Activated CD8-positive, alpha-beta T cell treated with anti-CD3 and anti-CD28 coated beads for 36 hours (primary cell): Measurements from ENCODE around the gene VPS41. TPM values are rescaled to one million over a fixed set of nuclear protein-coding genes. Genes with fewer than 3 reads are reported as not detected.

Experiments used
- ATAC-seq: fragments of 200-7000 bp; cut with Tn5 transposase; one replicate; pipeline ENCODE4 v1.10.0; 2021; ENCODE audit warnings: mild to moderate bottlenecking, moderate library complexity
- CTCF ChIA-PET: fragments of 350-600 bp; sonication (Branson Sonifier 250); formaldehyde crosslinking; loops from one replicate; lab custom pipeline; 2021; ENCODE audit warnings: antibody characterized with exemption; lab: Charles Lee
- POLR2A ChIA-PET: fragments of 350-600 bp; sonication (Branson Sonifier 250); formaldehyde crosslinking; loops from one replicate; lab custom pipeline; 2021; ENCODE audit warnings: antibody characterized with exemption; lab: Charles Lee
- DNase-seq: peaks from one replicate; pipeline ENCODE4 v3.0.0-alpha.2; 2020
- H3K27ac Mint-ChIP-seq: one replicate; pipeline ENCODE4 v1.8.0; 2021; ENCODE audit warnings: mild to moderate bottlenecking, mixed read lengths
- H3K27me3 Mint-ChIP-seq: one replicate; pipeline ENCODE4 v1.8.0; 2021; ENCODE audit warnings: mixed read lengths
- H3K36me3 Mint-ChIP-seq: one replicate; pipeline ENCODE4 v1.8.0; 2021; ENCODE audit warnings: low read depth, mixed read lengths
- H3K4me1 Mint-ChIP-seq: one replicate; pipeline ENCODE4 v1.8.0; 2021; ENCODE audit warnings: low read depth, mixed read lengths
- H3K4me3 Mint-ChIP-seq: one replicate; pipeline ENCODE4 v1.8.0; 2021; ENCODE audit warnings: mild to moderate bottlenecking, moderate library complexity, mixed read lengths
- H3K9me3 Mint-ChIP-seq: one replicate; pipeline ENCODE4 v1.8.0; 2021; ENCODE audit warnings: mixed read lengths
- CTCF ChIP-seq: fragments of 200-600 bp; IDR thresholded peaks from one replicate; pipeline ENCODE4 v1.8.0; 2022; ENCODE audit warnings: antibody characterized with exemption, mild to moderate bottlenecking
- intact Hi-C: fragments of 100-400 bp; cut with micrococcal nuclease; formaldehyde crosslinking; loops from one replicate; pipeline ENCODE4 v1.10.0; 2022
- total RNA-seq, 2 experiments: library from RNA; stranded (reverse); gene quantifications; one replicate each; pipeline ENCODE4 v1.2.3, GENCODE V29; 2021

The VPS41 gene
- total RNA-seq, 2 experiments from 2014 or later = 47.4 to 56.4 TPM

GRCh38 chr7:38796626-38797501 lies 112.1 kb downstream of the VPS41 start:
- TF ChIP-seq CTCF = peak; percentile 86
- H3K36me3 Mint-ChIP-seq = peaks cover 5% of the 10 kb centered on the region
- DNase-seq (peak; percentile 60), ATAC-seq (no peak)
- H3K9me3 Mint-ChIP-seq = no peaks in the 10 kb centered on the region
- H3K27ac Mint-ChIP-seq = no peak overlapping the region
- no peaks in the 10 kb centered on the region for H3K27me3 Mint-ChIP-seq
- POLR2A ChIA-PET = no interaction called here
- intact Hi-C loops = loop anchor here (5.0 to 10.0 kb wide), 2 partner anchors 128 to 670 kb away; no protein-coding TSS in a partner anchor
- CTCF ChIA-PET = interaction anchor here (0.6 to 3.9 kb wide), 12 partner anchors 9 to 719 kb away, joined by 3 to 13 read pairs (median 3); no protein-coding TSS in a partner anchor
- no peak overlapping the region for H3K4me3 Mint-ChIP-seq
- H3K4me1 Mint-ChIP-seq = no peaks in the 10 kb centered on the region

GRCh38 chr7:38795593-38795992 lies 113.4 kb downstream of the VPS41 start:
- CTCF ChIA-PET = interaction anchor here (0.9 to 3.9 kb wide), 7 partner anchors 11 to 720 kb away, joined by 3 to 13 read pairs (median 3); no protein-coding TSS in a partner anchor
- intact Hi-C loops = loop anchor here (5.0 to 10.0 kb wide), 2 partner anchors 129 to 672 kb away; no protein-coding TSS in a partner anchor

GRCh38 chr7:38781991-38782390 lies 127.0 kb downstream of the VPS41 start:
- Mint-ChIP-seq H3K27me3 (no peaks in the 10 kb centered on the region), H3K27ac (no peak overlapping the region), H3K4me1 (no peaks in the 10 kb centered on the region), H3K36me3 (peaks cover 5% of the 10 kb centered on the region), H3K4me3 (no peak overlapping the region), H3K9me3 (no peaks in the 10 kb centered on the region)
- ChIA-PET CTCF (no interaction called here), POLR2A (interaction anchor here (0.6 kb wide), 1 partner anchor 622 kb away, joined by 3 read pairs; no protein-coding TSS in a partner anchor)
- DNase-seq = no peak
- TF ChIP-seq CTCF = no peak
- intact Hi-C loops = no loop called here
- no peak for ATAC-seq

More at GRCh38 chr7:38795593-38795992, 113.4 kb downstream of the VPS41 start:
- no peak overlapping the region for H3K4me3 Mint-ChIP-seq
- DNase-seq (no peak), ATAC-seq (no peak)
- H3K36me3 Mint-ChIP-seq = peaks cover 10% of the 10 kb centered on the region
- no peaks in the 10 kb centered on the region for H3K9me3 Mint-ChIP-seq
- POLR2A ChIA-PET = no interaction called here
- TF ChIP-seq CTCF = no peak
- H3K4me1 Mint-ChIP-seq = no peaks in the 10 kb centered on the region
- H3K27ac Mint-ChIP-seq = no peak overlapping the region
- H3K27me3 Mint-ChIP-seq = no peaks in the 10 kb centered on the region

GRCh38 chr7:38777609-38778008 lies 131.4 kb downstream of the VPS41 start:
- intact Hi-C loops = no loop called here
- POLR2A ChIA-PET = no interaction called here
- DNase-seq = no peak
- CTCF ChIA-PET = no interaction called here
- H3K4me1 Mint-ChIP-seq = no peaks in the 10 kb centered on the region
- H3K27me3 Mint-ChIP-seq = no peaks in the 10 kb centered on the region
- H3K4me3 Mint-ChIP-seq = no peak overlapping the region
- no peak overlapping the region for H3K27ac Mint-ChIP-seq
- TF ChIP-seq CTCF = no peak
- H3K36me3 Mint-ChIP-seq = peaks cover 16% of the 10 kb centered on the region
- no peak for ATAC-seq
- H3K9me3 Mint-ChIP-seq = no peaks in the 10 kb centered on the region
